Peyer's patch (tissue), 4 donors: Measurements from ENCODE around the gene NEU1.

ENCODE experiments used
- CTCF ChIP-seq, 6 experiments: fragments of 450-650 bp in 4 of 6; fragments of 200-600 bp in 2 of 6; sonication (generic) in 1 of 6; IDR thresholded peaks; one replicate each; pipeline ENCODE4 v1.5.1; 2017 to 2019; ENCODE audit warnings: antibody characterized with exemption in 6 of 6, mild to moderate bottlenecking in 3 of 6, moderate library complexity in 1 of 6
- POLR2A ChIP-seq, 2 donors: fragments of 450-650 bp; IDR thresholded peaks; one replicate each; pipeline ENCODE4 v1.5.1; 2017; ENCODE audit warnings: antibody characterized with exemption in 2 of 2, mild to moderate bottlenecking in 2 of 2, moderate library complexity in 2 of 2

DNA sequence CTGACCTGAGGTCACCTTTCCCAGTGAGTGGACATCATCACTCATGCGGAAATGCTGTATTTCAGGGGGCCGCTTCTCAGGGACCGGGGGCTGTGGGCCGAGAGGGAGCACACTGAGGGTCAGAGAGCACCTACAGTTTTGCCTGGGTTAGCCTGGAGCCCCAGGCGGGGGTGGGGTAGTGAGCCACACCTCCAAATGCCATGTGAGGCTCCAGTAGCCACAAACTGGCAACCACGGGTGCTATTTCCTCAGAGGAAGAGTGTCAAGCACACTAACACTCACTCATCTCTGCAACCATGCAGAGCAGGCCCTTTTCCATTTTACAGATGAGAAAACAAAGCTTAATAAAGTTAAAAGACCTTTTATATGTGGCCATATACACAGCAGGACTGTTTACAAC lies 30.2 kb upstream of the NEU1 start:
- TF ChIP-seq CTCF (IDR thresholded peaks at IDR 0.05) (no peak), POLR2A (IDR thresholded peaks at IDR 0.05) (no peak)
